NCI-H460 (cell line): ENCODE data around the gene ACOX3. TPM values are rescaled to one million over a fixed set of nuclear protein-coding genes. Genes with fewer than 3 reads are reported as not detected.

Experiments
- DNase-seq: peaks from one replicate; pipeline ENCODE4 v3.0.0-alpha.2; 2016; ENCODE audit warnings: low read depth; ENCODE audit errors: extremely low read depth
- small RNA-seq, 2 experiments: library from RNA; depleted of rRNA; stranded (forward); fragments of <200 nt; gene quantifications; one replicate each; pipeline ENCODE3, GENCODE V24; 2014
- total RNA-seq: library from RNA; depleted of rRNA; stranded (reverse); fragments of >200 nt; shearing (Covaris generic); gene quantifications from 2 replicates; pipeline ENCODE4 v1.2.3, GENCODE V29; 2014; rRNA removed

Gene ACOX3
- total RNA-seq, 1 experiment from 2014 or later: 5.9 TPM

- no peak for DNase-seq
Observed at GRCh38 chr4:8328866-8329559, 111.5 kb downstream of the ACOX3 start.

GRCh38 chr4:8328456-8328855 lies 112.1 kb downstream of the ACOX3 start:
- DNase-seq: no peak

- DNase-seq: no peak
Observed at GRCh38 chr4:8326206-8326605, 114.3 kb downstream of the ACOX3 start.

- no peak for DNase-seq
Observed at GRCh38 chr4:8325291-8325973, 115.1 kb downstream of the ACOX3 start.

GRCh38 chr4:8324640-8325239 lies 115.8 kb downstream of the ACOX3 start:
- DNase-seq: no peak

- DNase-seq: no peak
Observed at GRCh38 chr4:8323947-8324555, 116.5 kb downstream of the ACOX3 start.

GRCh38 chr4:8322794-8323704 lies 117.5 kb downstream of the ACOX3 start:
- DNase-seq: no peak

- DNase-seq: no peak
Observed at GRCh38 chr4:8321771-8322170, 118.8 kb downstream of the ACOX3 start.

- DNase-seq: no peak
Observed at GRCh38 chr4:8321220-8321619, 119.3 kb downstream of the ACOX3 start.

- no peak for DNase-seq
Observed at GRCh38 chr4:8320386-8320750, 120.2 kb downstream of the ACOX3 start.

GRCh38 chr4:8319731-8320385 lies 120.7 kb downstream of the ACOX3 start:
- no peak for DNase-seq

- DNase-seq: no peak
Observed at GRCh38 chr4:8319061-8319460, 121.5 kb downstream of the ACOX3 start.

GRCh38 chr4:8318509-8318908 lies 122.0 kb downstream of the ACOX3 start:
- DNase-seq: no peak

GRCh38 chr4:8317474-8317873 lies 123.0 kb downstream of the ACOX3 start:
- no peak for DNase-seq

GRCh38 chr4:8316911-8317351 lies 123.6 kb downstream of the ACOX3 start:
- DNase-seq: no peak

Small RNA genes lying within 50 kb of the gene (small RNA-seq; reads per million reads assigned to genes)
- 0.02 to 0.23 reads per million in 2 experiments for gene RNA5SP152

Other genes starting within 250 kb of the ACOX3 start
- gene SH3TC1, start 241.4 kb downstream of the ACOX3 start, total RNA-seq: 2.9 and 8.9 TPM in 2 replicates
- not detected in 2 replicates for gene HTRA3, start 171.0 kb downstream of the ACOX3 start, total RNA-seq
- 4.0 and 5.7 TPM in 2 replicates for gene TRMT44, start 54 bp upstream of the ACOX3 start, total RNA-seq
- not detected in 2 replicates for gene GPR78, start 139.7 kb upstream of the ACOX3 start, total RNA-seq
- 0.32 TPM in 1 of 2 replicates, not detected in the other for gene CPZ, start 152.0 kb upstream of the ACOX3 start, total RNA-seq